HG03521 (cell line): ENCODE data around the gene GCA.

Experiments used
- ATAC-seq: cut with Tn5 transposase; IDR thresholded peaks from one replicate; pipeline ENCODE4 v1.9.1; 2021; ENCODE audit warnings: mild to moderate bottlenecking, moderate library complexity; ENCODE audit not compliant: unreplicated experiment

The GCA gene

DNA sequence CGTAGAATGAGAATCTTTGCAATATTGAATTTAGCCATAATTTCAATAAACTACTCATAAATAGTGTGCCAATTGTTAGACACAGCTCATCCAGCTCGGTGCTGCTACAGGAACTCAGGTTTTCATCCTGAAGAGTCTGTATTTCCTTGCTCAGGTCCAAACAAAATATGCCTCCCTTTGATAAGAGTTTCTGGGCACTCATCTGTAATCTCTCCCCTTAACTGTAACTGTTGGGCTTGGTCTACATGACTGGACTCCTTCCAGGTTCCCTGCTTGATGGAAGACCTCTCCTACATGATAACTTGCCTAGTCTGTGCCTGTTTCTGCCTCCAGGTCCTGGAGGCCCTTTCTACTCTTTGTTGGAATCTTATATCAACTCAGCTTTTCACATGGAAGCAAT, 57.9 kb downstream of the GCA start:
- ATAC-seq: no peak

GRCh38 chr2:162403884-162404283, 60.0 kb downstream of the GCA start:
- ATAC-seq: no peak
